Heart right ventricle (tissue), 16 donors: ENCODE data around the gene RAI14. TPM values are rescaled to one million over a fixed set of nuclear protein-coding genes. Genes with fewer than 3 reads are reported as not detected.

Experiments
- ATAC-seq, 8 donors: fragments of 200-7000 bp; cut with Tn5 transposase; one replicate each; pipeline ENCODE4 v1.9.1; 2020; ENCODE audit warnings: mild to moderate bottlenecking in 8 of 8, moderate library complexity in 8 of 8, moderate number of reproducible peaks in 1 of 8
- DNase-seq, 2 donors: peaks; one replicate each; pipeline ENCODE4 v3.0.0-alpha.2; 2020
- H3K27ac ChIP-seq, 10 donors: fragments of 200-600 bp; sonication (generic) in 2 of 10; one replicate each; pipeline versions ENCODE4 v1.5.0 to v1.8.0; 2020 to 2022; ENCODE audit warnings: mild to moderate bottlenecking in 3 of 10
- H3K27me3 ChIP-seq, 7 donors: fragments of 200-600 bp; one replicate each; pipeline ENCODE4 v1.8.0; 2021 to 2022; ENCODE audit warnings: mild to moderate bottlenecking in 2 of 7
- H3K36me3 ChIP-seq, 9 donors: fragments of 200-600 bp; sonication (generic) in 1 of 9; one replicate each; pipeline versions ENCODE4 v1.5.0 to v1.8.0; 2020 to 2022; ENCODE audit warnings: mild to moderate bottlenecking in 2 of 9
- H3K4me1 ChIP-seq, 9 donors: fragments of 200-600 bp; sonication (generic) in 1 of 9; one replicate each; pipeline versions ENCODE4 v1.5.0 to v1.8.0; 2020 to 2022; ENCODE audit warnings: mild to moderate bottlenecking in 4 of 9
- H3K4me3 ChIP-seq, 10 donors: fragments of 200-600 bp; sonication (generic) in 2 of 10; one replicate each; pipeline versions ENCODE4 v1.5.0 to v1.8.0; 2020 to 2022; ENCODE audit warnings: mild to moderate bottlenecking in 7 of 10, moderate library complexity in 2 of 10
- H3K9me3 ChIP-seq, 11 donors: fragments of 200-600 bp in 10 of 11; sonication (generic) in 2 of 11; one replicate each; pipeline versions ENCODE4 v1.5.0 to v1.8.0; 2013 to 2022; ENCODE audit warnings: mild to moderate bottlenecking in 2 of 11, control low read depth in 1 of 11, moderate library complexity in 1 of 11
- CTCF ChIP-seq, 9 donors: fragments of 200-600 bp; sonication (generic) in 2 of 9; IDR thresholded peaks; one replicate each; pipeline versions ENCODE4 v1.5.0 to v1.8.0; 2021 to 2022; ENCODE audit warnings: antibody characterized with exemption in 9 of 9, mild to moderate bottlenecking in 5 of 9, moderate library complexity in 1 of 9
- WGBS, 2 donors: extraction: QIAGEN DNeasy Blood & Tissue Kit; methylation state at CpG; one replicate each; pipeline ENCODE4 v1.1.7; 2013; ENCODE audit warnings: inconsistent platforms in 1 of 2; 5-methylcytosine and 5-hydroxymethylcytosine counted together
- intact Hi-C, 10 donors: fragments of 100-400 bp; cut with DNase I; formaldehyde crosslinking; loops; one replicate each; pipeline versions ENCODE4 v1.11.1 to v1.14.2; 2022
- polyA plus RNA-seq, 2 donors: library from polyadenylated mRNA; stranded (reverse); fragments of 200-250 nt; gene quantifications; one replicate each; pipeline ENCODE4 v1.2.3, GENCODE V29; 2013
- total RNA-seq, 10 donors: library from RNA; stranded (reverse); fragmentation: NEBNext Ultra II Directional in 3 of 10; extraction: Animal tissue kit (Norgen Biotek cat#: 25700) in 3 of 10; gene quantifications; one replicate each; pipeline versions ENCODE4 v1.2.1 to v1.2.4, GENCODE V29; 2021 to 2023
- donor health status: Arrhythmogenic right ventricular cardiomyopathy.
- donor health status: ischemic (EF 13 %, LVEDD 7.1; RV severe dilation, severe dysfunction).
- donor health status: healthy with polysubstance abuse.
- donor health status: DM: no; HTN: yes; CAD: no.
- donor health status: DM: no; HTN: no; CAD: no.
- donor health status: ischemic (EF 25% LVEDD 6.9; RV normal size, moderate dysfunction).
- donor health status: ischemic (EF 25% LVEDD 5.7; RV mildly dilated, moderate dysfunction).
- donor health status: healthy.
- donor health status: DM: yes; HTN: yes; CAD: no.
- donor health status: Ischemic cardiomyopathy.
- donor health status: ischemic (EF 35%, LVEDD 5.7; RV mildly dilated, moderate dysfunction).
- donor health status: nonischemic (EF 11% LVEDD 7.7; RV severe dilation, severe dysfunction).
- donor health status: DM: yes; HTN: yes; CAD: no.
- donor health status: PGD.
- donor health status: ischemic (EF 29% LVEDD 5.4; RV normal size, mild dysfunction).
- donor health status: nonischemic (EF 23%, LVEDD 6.1; RV moderate dilation, normal function).

Gene RAI14
- total and polyA plus RNA-seq, 12 donors: 3.3 to 25.5 (median 9.3) TPM

- peaks cover 0 to 11% (median 0%) of the 10 kb centered on the region in 9 donors for H3K36me3 ChIP-seq
These were observed 34.8 kb downstream of the RAI14 start for GRCh38 chr5:34690898-34691297.

GRCh38 chr5:34691326-34691725 is 35.2 kb downstream of the RAI14 start:
- TF ChIP-seq CTCF (IDR thresholded peaks at IDR 0.05): no peak
- H3K27ac ChIP-seq: no peak overlapping the region
- ATAC-seq: no peak

More at GRCh38 chr5:34690898-34691297, 34.8 kb downstream of the RAI14 start:
- Histone ChIP-seq H3K27me3 (no peaks in the 10 kb centered on the region), H3K4me3 (no peak overlapping the region), H3K27ac (no peak overlapping the region), H3K4me1 (peaks cover 0 to 58% (median 29%) of the 10 kb centered on the region in 9 donors), H3K9me3 (no peaks in the 10 kb centered on the region)
- WGBS, 2 donors: 90 to 91% methylated on average over 2 of the region's 2 CpGs
- TF ChIP-seq CTCF (IDR thresholded peaks at IDR 0.05): no peak
- no peak for ATAC-seq
- intact Hi-C loops: no loop called here
- no peak for DNase-seq

GRCh38 chr5:34692786-34693185 is 36.7 kb downstream of the RAI14 start:
- WGBS, 2 donors: 94 to 98% methylated on average over 6 of the region's 6 CpGs

More at GRCh38 chr5:34691326-34691725, 35.2 kb downstream of the RAI14 start:
- peaks cover 0 to 54% (median 27%) of the 10 kb centered on the region in 9 donors for H3K4me1 ChIP-seq
- no peak overlapping the region for H3K4me3 ChIP-seq
- DNase-seq: no peak
- 72 to 74% methylated on average over 6 of the region's 6 CpGs for WGBS, 2 donors
- no peaks in the 10 kb centered on the region for H3K9me3 ChIP-seq
- intact Hi-C loops: no loop called here
- no peaks in the 10 kb centered on the region for H3K27me3 ChIP-seq
- H3K36me3 ChIP-seq: peaks cover 0 to 11% (median 0%) of the 10 kb centered on the region in 9 donors

GRCh38 chr5:34694012-34694411 is 37.9 kb downstream of the RAI14 start:
- Histone ChIP-seq H3K4me3 (no peak overlapping the region), H3K27ac (peak overlapping the region in 1 of 10 donors; percentile 40)
- no peak for ATAC-seq

More at GRCh38 chr5:34692786-34693185, 36.7 kb downstream of the RAI14 start:
- peaks cover 0 to 11% (median 0%) of the 10 kb centered on the region in 9 donors for H3K36me3 ChIP-seq
- ATAC-seq (no peak), DNase-seq (no peak)
- no peak for TF ChIP-seq CTCF (IDR thresholded peaks at IDR 0.05)
- peaks cover 0 to 39% (median 21%) of the 10 kb centered on the region in 9 donors for H3K4me1 ChIP-seq
- H3K4me3 ChIP-seq: no peak overlapping the region
- H3K9me3 ChIP-seq: no peaks in the 10 kb centered on the region
- H3K27me3 ChIP-seq: no peaks in the 10 kb centered on the region
- intact Hi-C loops: no loop called here
- H3K27ac ChIP-seq: no peak overlapping the region

More at GRCh38 chr5:34694012-34694411, 37.9 kb downstream of the RAI14 start:
- WGBS, 2 donors: 88 to 93% methylated on average over 1 of the region's 1 CpG
- peaks cover 0 to 30% (median 20%) of the 10 kb centered on the region in 9 donors for H3K4me1 ChIP-seq
- no peaks in the 10 kb centered on the region for H3K27me3 ChIP-seq
- intact Hi-C loops: no loop called here
- H3K36me3 ChIP-seq: peaks cover 0 to 9% (median 0%) of the 10 kb centered on the region in 9 donors
- DNase-seq: no peak
- no peak for TF ChIP-seq CTCF (IDR thresholded peaks at IDR 0.05)
- no peaks in the 10 kb centered on the region for H3K9me3 ChIP-seq
